Gastrocnemius medialis (tissue), 4 donors: ENCODE results near the gene VAPA.

Experiments used
- CTCF ChIP-seq, 5 experiments: fragments of 450-650 bp in 3 of 5; fragments of 200-600 bp in 2 of 5; sonication (generic) in 2 of 5; IDR thresholded peaks in 4 of 5; conservative IDR thresholded peaks in 1 of 5; 1 replicate in 4 of 5; 2 replicates in 1 of 5; pipeline ENCODE4 v1.5.1; 2016 to 2019; ENCODE audit warnings: antibody characterized with exemption in 5 of 5, mild to moderate bottlenecking in 3 of 5, moderate library complexity in 3 of 5
- POLR2A ChIP-seq, 2 donors: fragments of 450-650 bp; IDR thresholded peaks; one replicate each; pipeline ENCODE4 v1.6.1; 2017; ENCODE audit warnings: antibody characterized with exemption in 2 of 2, mild to moderate bottlenecking in 2 of 2, moderate library complexity in 2 of 2

GRCh38 chr18:9997711-9998110 lies 83.9 kb downstream of the VAPA start:
- TF ChIP-seq POLR2A (IDR thresholded peaks at IDR 0.05) (no peak), CTCF (IDR thresholded peaks at IDR 0.05 in 4 of 5, conservative IDR thresholded peaks at IDR 0.05 in 1 of 5) (no peak)
